GM19397 (cell line): ENCODE results near the gene NFATC3.

ENCODE experiments used
- ATAC-seq: cut with Tn5 transposase; IDR thresholded peaks from one replicate; pipeline ENCODE4 v1.9.1; 2021; ENCODE audit warnings: mild to moderate bottlenecking, moderate library complexity; ENCODE audit not compliant: unreplicated experiment

NFATC3 gene

GRCh38 chr16:68072038-68072695, 13.0 kb upstream of the NFATC3 start:
- ATAC-seq, result no peak

- ATAC-seq, result no peak
Measured at GRCh38 chr16:68073902-68074760, 11.0 kb upstream of the NFATC3 start.

- peak; percentile 81 for ATAC-seq
Measured at GRCh38 chr16:68074850-68075555, 10.2 kb upstream of the NFATC3 start.

GRCh38 chr16:68075980-68076379, 9.2 kb upstream of the NFATC3 start:
- ATAC-seq, result no peak

GRCh38 chr16:68076560-68076959, 8.6 kb upstream of the NFATC3 start:
- ATAC-seq, result no peak

GRCh38 chr16:68077866-68078700, 7.1 kb upstream of the NFATC3 start:
- no peak for ATAC-seq

GRCh38 chr16:68078701-68079375, 6.3 kb upstream of the NFATC3 start:
- no peak for ATAC-seq

- no peak for ATAC-seq
Measured at GRCh38 chr16:68079376-68079625, 5.9 kb upstream of the NFATC3 start.

- ATAC-seq, result no peak
Measured at GRCh38 chr16:68079626-68080344, 5.4 kb upstream of the NFATC3 start.

- no peak for ATAC-seq
Measured at GRCh38 chr16:68081861-68082628, 3.1 kb upstream of the NFATC3 start.

- ATAC-seq, result no peak
Measured at GRCh38 chr16:68082629-68083238, 2.4 kb upstream of the NFATC3 start.

GRCh38 chr16:68083239-68083781, 1.9 kb upstream of the NFATC3 start:
- ATAC-seq, result no peak

GRCh38 chr16:68083861-68084503, 1.2 kb upstream of the NFATC3 start:
- no peak for ATAC-seq

- peak; percentile 64 for ATAC-seq
Measured at GRCh38 chr16:68084504-68085258, 489 bp upstream of the NFATC3 start.

- no peak for ATAC-seq
Measured at GRCh38 chr16:68086336-68086841, 1.2 kb downstream of the NFATC3 start.

GRCh38 chr16:68086860-68087268, 1.7 kb downstream of the NFATC3 start:
- no peak for ATAC-seq

- ATAC-seq, result no peak
Measured at GRCh38 chr16:68087688-68088087, 2.5 kb downstream of the NFATC3 start.
